H1 (cell line): ENCODE data around the gene BCL2. TPM values are rescaled to one million over a fixed set of nuclear protein-coding genes. Genes with fewer than 3 reads are reported as not detected.

Experiments
- KDM4A ChIP-seq: IDR thresholded peaks from one replicate; pipeline ENCODE4 v1.7.1; 2012; ENCODE audit warnings: low read depth, mild to moderate bottlenecking, moderate library complexity, low read length, inconsistent platforms; ENCODE audit not compliant: severe bottlenecking
- RFX5 ChIP-seq: IDR thresholded peaks from 2 replicates; pipeline ENCODE4 v1.6.1; 2011; ENCODE audit warnings: low read depth, low read length, improper control_type of control experiment, borderline replicate concordance
- polyA plus RNA-seq, 7 experiments: library from polyadenylated mRNA; depleted of rRNA in 3 of 7; stranded (reverse) in 5 of 7; unstranded in 2 of 7; fragments of >200 nt in 5 of 7; fragments of 200-250 nt in 2 of 7; gene quantifications; 1 replicate in 5 of 7; 2 replicates in 1 of 7; 4 replicates in 1 of 7; pipeline versions ENCODE4 v1.2.1 to v1.2.3, GENCODE V29; 2011 to 2013; ENCODE audit warnings: missing spikeins in 2 of 7, mixed read lengths in 2 of 7
- total RNA-seq: library from RNA; stranded (reverse); fragmentation: NEBNext Ultra II Directional; extraction: Animal tissue kit (Norgen Biotek cat#: 25700); gene quantifications from 2 replicates; pipeline ENCODE4 v1.2.1, GENCODE V29; 2021

The BCL2 gene
- total and polyA plus RNA-seq, 2 of the 8 experiments (the other 6 are each of a cell fraction or from before 2014, with no cell fraction given), result 0.59 to 4.5 TPM

DNA sequence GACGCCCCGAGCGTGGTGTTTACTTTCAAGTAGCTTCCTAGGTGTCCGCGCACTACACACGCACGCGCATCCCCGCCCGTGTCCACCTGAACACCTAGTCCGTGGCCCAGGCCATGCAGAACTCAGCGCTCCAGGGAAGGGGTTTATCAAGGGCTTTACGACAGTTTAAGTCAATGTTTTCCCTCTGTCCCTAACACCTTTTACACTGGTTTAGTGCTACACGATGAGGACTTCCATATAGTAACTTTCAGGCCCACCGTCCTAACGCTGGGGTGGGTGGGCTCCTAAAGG lies 1.4 kb upstream of the BCL2 start (continued):
- no peak for TF ChIP-seq RFX5
- TF ChIP-seq KDM4A, result no peak
